NB4 (cell line): ENCODE results near the gene RAP1GAP2.

Source experiments
- DNase-seq: peaks from one replicate; pipeline ENCODE4 v3.0.0; 2010; ENCODE audit warnings: low read depth
- H3K4me3 ChIP-seq: one replicate; pipeline ENCODE4 v1.5.1; 2011; ENCODE audit warnings: mild to moderate bottlenecking, low read depth, low read length, moderate library complexity
- MYC ChIP-seq: IDR thresholded peaks from 2 replicates; pipeline ENCODE4 v1.6.1; 2011; ENCODE audit warnings: low read depth, low read length
- POLR2A ChIP-seq: IDR thresholded peaks from 2 replicates; pipeline ENCODE4 v1.6.1; 2011; ENCODE audit warnings: mild to moderate bottlenecking; ENCODE audit not compliant: insufficient read length; ENCODE audit errors: extremely low read depth
- TF ChIP-seq, protein P1 (sequence below): IDR thresholded peaks from 2 replicates; pipeline ENCODE4 v1.6.1; 2011; ENCODE audit warnings: low read depth, low read length
- TF ChIP-seq, protein P2 (sequence below): IDR thresholded peaks from one replicate; pipeline ENCODE4 v1.5.1; 2012; ENCODE audit warnings: low read depth, low read length

RAP1GAP2 gene

DNA sequence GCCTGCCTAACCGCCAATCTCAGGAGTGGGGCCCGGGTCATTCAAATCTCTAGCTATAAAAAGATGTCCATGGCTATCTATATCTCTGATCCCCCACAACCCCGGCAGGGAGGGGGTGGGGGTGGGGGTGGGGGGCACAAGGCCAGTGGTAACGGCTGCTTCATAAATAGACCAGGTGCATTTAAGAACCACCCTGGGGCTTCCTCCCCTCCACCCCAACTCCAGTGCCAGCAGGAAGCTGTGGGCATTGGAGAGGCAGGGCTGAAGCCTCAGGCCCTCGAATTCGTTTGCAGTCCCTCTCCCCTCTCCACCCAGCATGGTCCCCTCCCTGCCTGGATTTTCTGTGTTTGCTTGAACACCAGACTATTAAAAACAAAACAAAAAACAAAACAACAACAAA, 56.0 kb downstream of the RAP1GAP2 start:
- H3K4me3 ChIP-seq: no peak overlapping the region
- TF ChIP-seq, protein P1, sequence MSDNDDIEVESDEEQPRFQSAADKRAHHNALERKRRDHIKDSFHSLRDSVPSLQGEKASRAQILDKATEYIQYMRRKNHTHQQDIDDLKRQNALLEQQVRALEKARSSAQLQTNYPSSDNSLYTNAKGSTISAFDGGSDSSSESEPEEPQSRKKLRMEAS: no peak
- no peak for TF ChIP-seq POLR2A
- no peak for TF ChIP-seq MYC
- DNase-seq: no peak

DNA sequence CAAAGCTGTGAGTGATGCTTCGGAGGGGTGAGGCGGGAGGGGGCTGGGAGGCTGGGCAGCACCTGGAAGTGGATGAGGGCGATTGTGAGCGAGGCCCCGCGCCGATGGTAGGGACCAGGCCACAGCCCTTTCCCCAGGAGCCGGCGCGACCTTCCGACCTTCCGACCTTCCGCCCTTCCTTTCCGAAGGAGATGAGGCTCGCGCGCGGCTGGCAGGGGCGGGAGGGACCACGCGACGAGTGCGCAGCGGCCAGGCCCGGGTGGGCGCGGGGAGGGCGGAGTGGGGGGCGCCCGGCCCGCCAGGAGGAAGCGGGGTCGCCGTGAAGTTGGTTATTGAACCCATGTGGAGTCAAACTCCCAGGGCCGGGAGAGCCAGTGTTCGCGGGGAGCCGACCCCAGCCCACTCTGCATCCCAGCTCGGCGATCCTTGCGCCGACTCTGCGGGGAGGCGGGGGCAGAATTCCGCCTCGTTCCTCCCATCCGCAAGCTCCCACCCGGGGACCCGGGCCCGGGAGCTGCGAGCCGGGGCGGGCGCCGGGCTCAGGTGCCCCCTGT, 56.6 kb downstream of the RAP1GAP2 start:
- no peak for TF ChIP-seq POLR2A
- no peak for DNase-seq
- no peak overlapping the region for H3K4me3 ChIP-seq

DNA sequence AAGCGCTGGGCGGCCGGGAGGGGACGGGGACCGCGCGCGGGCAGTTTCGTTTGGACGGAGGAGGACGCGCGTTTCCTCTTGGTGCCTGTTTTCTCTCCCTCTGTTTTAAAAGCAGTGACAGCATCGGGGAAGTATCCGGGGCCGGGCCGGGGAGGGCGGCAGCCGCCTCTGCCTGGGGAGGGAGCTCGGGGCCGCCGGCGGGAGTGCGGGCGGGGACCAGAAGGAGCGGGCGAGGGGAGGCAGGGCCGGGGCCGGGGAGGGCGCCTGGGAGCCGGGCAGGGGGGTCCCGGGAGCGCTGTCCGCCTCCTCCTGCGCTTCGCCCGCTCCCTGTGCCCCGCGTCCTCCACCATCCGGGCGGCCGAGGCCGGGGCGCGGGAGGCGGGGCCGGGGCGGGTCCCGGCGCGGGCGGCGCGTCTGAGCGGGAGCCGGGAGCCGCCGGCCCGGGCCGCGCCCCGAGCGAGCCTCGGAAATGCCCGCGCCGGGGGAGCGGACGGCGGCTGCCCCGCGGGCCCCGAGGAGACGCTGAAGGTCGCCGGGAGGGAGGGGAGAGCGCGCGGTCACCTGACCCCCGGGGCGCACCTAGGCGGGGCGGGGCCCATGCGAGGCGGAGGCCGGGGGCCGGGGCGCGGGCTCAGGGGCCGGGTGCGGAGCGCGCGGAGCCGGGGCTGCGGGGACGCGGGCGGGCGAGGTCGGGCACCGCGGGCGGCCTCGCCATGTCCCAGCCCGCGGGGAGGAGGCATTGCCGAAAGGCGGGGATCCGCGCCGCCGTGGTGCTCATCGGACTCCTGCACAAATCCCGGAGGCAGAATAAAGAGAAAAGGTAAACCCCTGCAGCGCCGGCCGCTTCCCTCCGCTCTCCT, 57.3 kb downstream of the RAP1GAP2 start:
- peak; percentile 37 for DNase-seq
- TF ChIP-seq, protein P2, sequence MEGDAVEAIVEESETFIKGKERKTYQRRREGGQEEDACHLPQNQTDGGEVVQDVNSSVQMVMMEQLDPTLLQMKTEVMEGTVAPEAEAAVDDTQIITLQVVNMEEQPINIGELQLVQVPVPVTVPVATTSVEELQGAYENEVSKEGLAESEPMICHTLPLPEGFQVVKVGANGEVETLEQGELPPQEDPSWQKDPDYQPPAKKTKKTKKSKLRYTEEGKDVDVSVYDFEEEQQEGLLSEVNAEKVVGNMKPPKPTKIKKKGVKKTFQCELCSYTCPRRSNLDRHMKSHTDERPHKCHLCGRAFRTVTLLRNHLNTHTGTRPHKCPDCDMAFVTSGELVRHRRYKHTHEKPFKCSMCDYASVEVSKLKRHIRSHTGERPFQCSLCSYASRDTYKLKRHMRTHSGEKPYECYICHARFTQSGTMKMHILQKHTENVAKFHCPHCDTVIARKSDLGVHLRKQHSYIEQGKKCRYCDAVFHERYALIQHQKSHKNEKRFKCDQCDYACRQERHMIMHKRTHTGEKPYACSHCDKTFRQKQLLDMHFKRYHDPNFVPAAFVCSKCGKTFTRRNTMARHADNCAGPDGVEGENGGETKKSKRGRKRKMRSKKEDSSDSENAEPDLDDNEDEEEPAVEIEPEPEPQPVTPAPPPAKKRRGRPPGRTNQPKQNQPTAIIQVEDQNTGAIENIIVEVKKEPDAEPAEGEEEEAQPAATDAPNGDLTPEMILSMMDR: no peak
- no peak for TF ChIP-seq POLR2A
- TF ChIP-seq, protein P1: no peak
- H3K4me3 ChIP-seq: no peak overlapping the region

DNA sequence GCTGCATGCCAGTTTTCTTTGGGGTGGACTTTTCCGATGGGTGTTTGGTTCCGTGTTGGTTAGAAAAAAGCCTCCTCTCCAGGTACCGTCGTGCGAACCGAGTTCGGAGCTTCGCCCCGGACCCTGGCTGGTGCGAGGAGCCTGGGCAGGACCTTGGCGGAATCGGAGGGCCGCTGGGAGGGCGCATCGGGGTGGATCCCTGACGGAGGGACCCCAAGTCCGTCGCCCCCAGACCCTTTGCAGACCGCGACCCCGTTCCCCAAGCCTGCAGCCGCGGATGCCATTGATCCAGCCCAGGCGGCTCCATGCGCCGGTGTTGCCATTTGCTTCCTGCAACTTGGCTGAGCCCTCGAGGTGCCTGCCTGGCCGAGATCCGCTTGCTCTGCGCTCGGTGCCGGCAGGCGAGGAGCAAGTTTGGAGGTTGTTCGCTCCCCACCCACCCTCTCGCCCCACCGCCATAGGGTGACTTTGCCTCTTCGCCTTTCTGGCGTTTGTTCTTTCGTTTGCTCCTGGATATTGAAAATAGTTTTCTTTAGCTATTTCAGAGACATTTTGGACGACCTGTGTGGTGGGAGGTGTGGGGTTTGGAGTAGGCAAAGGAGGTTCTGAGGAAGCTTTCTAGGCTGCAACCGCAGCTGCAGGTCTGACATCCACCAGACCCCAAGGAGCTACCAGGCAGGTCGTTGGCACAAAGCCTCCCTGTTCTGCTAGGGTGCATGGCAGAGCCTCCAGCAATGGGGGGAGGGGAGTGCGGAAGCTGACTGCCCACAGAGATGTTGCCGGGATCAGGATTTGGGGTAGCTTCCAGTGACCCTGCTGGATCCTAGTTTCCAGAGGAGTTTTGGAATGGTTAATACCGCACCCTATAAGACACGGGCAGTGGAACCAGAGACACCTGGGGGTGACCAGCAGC, 58.2 kb downstream of the RAP1GAP2 start:
- no peak for DNase-seq
- no peak overlapping the region for H3K4me3 ChIP-seq
- TF ChIP-seq, protein P1: no peak
- TF ChIP-seq POLR2A (no peak), MYC (no peak)
- TF ChIP-seq, protein P2: no peak

DNA sequence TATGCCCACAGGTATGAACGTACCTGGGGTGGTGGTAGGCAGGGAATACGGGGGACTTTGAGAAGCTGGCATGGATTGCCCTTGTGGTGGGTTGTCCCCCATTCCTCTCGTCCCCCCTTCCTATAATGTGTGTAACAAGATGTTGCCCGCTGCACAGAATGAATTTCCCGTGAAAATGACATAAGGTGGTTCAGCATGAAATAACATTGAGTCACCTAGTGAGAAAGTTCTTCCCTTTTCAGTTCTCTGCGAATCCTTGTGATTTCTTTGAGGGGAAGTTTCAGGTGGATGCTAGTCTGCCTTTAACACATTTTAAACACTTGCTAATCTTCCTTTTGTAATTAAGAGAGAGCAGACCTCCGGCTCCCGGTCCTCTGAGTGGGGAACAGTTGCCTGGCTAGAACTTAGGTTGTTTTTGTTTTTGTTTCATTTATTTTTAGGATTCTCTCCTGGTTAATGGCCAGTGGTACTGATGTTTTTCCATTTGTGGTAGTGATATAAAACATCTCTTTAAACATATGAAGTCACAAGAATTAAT, 58.9 kb downstream of the RAP1GAP2 start:
- H3K4me3 ChIP-seq: no peak overlapping the region
- DNase-seq: no peak
- TF ChIP-seq POLR2A: no peak
- TF ChIP-seq, protein P2: no peak
- TF ChIP-seq MYC: no peak
- TF ChIP-seq, protein P1: no peak

DNA sequence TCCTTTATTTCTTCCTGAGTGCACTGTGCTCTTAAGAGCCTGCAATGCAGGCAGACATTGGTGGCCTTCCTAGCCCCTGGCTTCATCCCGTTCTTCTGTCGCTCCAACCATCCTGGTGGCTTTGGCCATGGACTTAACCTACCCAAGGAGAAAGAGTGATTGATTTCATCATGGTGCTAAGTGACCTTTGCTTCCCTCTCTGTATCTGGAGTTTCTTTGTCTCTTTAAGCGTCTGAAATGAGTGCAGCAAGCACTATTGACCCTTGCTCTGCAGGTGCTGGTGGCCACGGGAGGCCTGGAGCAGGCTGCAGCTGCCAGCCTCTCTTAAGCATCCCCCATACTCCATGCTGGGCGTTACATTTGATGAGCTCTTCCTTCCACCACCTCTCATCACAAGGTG, 60.5 kb downstream of the RAP1GAP2 start:
- TF ChIP-seq MYC: no peak
- TF ChIP-seq POLR2A: no peak
- TF ChIP-seq, protein P2: no peak
- TF ChIP-seq, protein P1: no peak
- DNase-seq: no peak
- H3K4me3 ChIP-seq: no peak overlapping the region
